Endothelial cell of umbilical vein (primary cell): ENCODE results near the gene NKX1-2. TPM values are rescaled to one million over a fixed set of nuclear protein-coding genes. Genes with fewer than 3 reads are reported as not detected.

Experiments
- BruUV-seq: library from RNA; stranded (reverse); fragments of 400-500 nt; replicated peaks from 2 replicates; lab custom pipeline; 2021; lab: Mats Ljungman, UMichigan
- CTCF ChIA-PET: fragments of 300-600, 350-600 bp; sonication (Branson Sonifier 250); formaldehyde crosslinking; loops from one replicate; lab custom pipeline; 2021; ENCODE audit warnings: antibody characterized with exemption, inconsistent platforms; lab: Charles Lee
- POLR2A ChIA-PET: fragments of 300-600, 350-600 bp; sonication (Branson Sonifier 250); formaldehyde crosslinking; loops from one replicate; lab custom pipeline; 2021; ENCODE audit warnings: antibody characterized with exemption, inconsistent platforms; lab: Charles Lee
- DNase-seq: peaks from one replicate; pipeline ENCODE4 v3.0.0-alpha.2; 2011; ENCODE audit warnings: low read depth, low spot score
- FAIRE-seq: peaks from 2 replicates; lab custom pipeline; 2011; peaks lifted over from hg19 to GRCh38; lab: Jason Lieb, UNC
- H2AFZ ChIP-seq: 2 replicates; pipeline ENCODE4 v1.6.0; 2012; ENCODE audit warnings: low read depth, low read length, control low read depth, inconsistent platforms
- H3K27ac ChIP-seq: 2 replicates; pipeline ENCODE4 v1.5.1; 2011; ENCODE audit warnings: low read depth, mild to moderate bottlenecking, control low read depth, low read length, moderate library complexity; ENCODE audit not compliant: insufficient read depth
- H3K27me3 ChIP-seq, 2 experiments: 2 replicates each; pipeline versions ENCODE4 v1.6.0 to v1.6.1; 2011; ENCODE audit warnings: low read length in 2 of 2, mixed read lengths in 1 of 2; ENCODE audit not compliant: control insufficient read depth in 2 of 2, insufficient read depth in 2 of 2
- H3K36me3 ChIP-seq, 2 experiments: 2 replicates in 1 of 2; 3 replicates in 1 of 2; pipeline ENCODE4 v1.5.1; 2011; ENCODE audit warnings: low read length in 2 of 2, mild to moderate bottlenecking in 1 of 2, moderate library complexity in 1 of 2; ENCODE audit not compliant: control insufficient read depth in 2 of 2, insufficient read depth in 2 of 2; ENCODE audit errors: extremely low read depth in 1 of 2
- H3K4me1 ChIP-seq: 3 replicates; pipeline ENCODE4 v1.5.1; 2011; ENCODE audit warnings: mild to moderate bottlenecking, low read length; ENCODE audit not compliant: control insufficient read depth, insufficient read depth; ENCODE audit errors: extremely low read depth
- H3K4me2 ChIP-seq: 2 replicates; pipeline ENCODE4 v1.6.1; 2011; ENCODE audit warnings: low read length, control low read depth, mixed read lengths; ENCODE audit not compliant: insufficient read depth
- H3K4me3 ChIP-seq, 3 experiments: fragments of 200-600 bp in 1 of 3; sonication (generic), shearing (Covaris generic) in 1 of 3; replicated peaks in 1 of 3; 2 replicates each; pipeline ENCODE4 v1.5.1; 2011 to 2016; ENCODE audit warnings: control low read depth in 3 of 3, low read length in 3 of 3, mild to moderate bottlenecking in 2 of 3, inconsistent platforms in 1 of 3, low read depth in 1 of 3, moderate library complexity in 1 of 3; ENCODE audit not compliant: insufficient read depth in 1 of 3
- H3K79me2 ChIP-seq: 2 replicates; pipeline ENCODE4 v1.6.0; 2012; ENCODE audit warnings: low read length, inconsistent platforms; ENCODE audit not compliant: control insufficient read depth, insufficient read depth
- H3K9ac ChIP-seq: replicated peaks from 2 replicates; pipeline ENCODE3; 2011; ENCODE audit warnings: low read length, control low read depth; ENCODE audit not compliant: insufficient read depth; ENCODE audit errors: extremely low read depth
- H3K9me1 ChIP-seq: replicated peaks from 3 replicates; pipeline ENCODE4 v1.6.0; 2011; ENCODE audit warnings: mild to moderate bottlenecking, low read length; ENCODE audit not compliant: control insufficient read depth, insufficient read depth; ENCODE audit errors: extremely low read depth
- H3K9me3 ChIP-seq: replicated peaks from 2 replicates; pipeline ENCODE4 v1.5.1; 2012; ENCODE audit warnings: low read length, inconsistent platforms; ENCODE audit not compliant: control insufficient read depth, insufficient read depth
- H4K20me1 ChIP-seq: replicated peaks from 2 replicates; pipeline ENCODE3; 2011; ENCODE audit warnings: mild to moderate bottlenecking, low read length; ENCODE audit not compliant: control insufficient read depth, insufficient read depth; ENCODE audit errors: extremely low read depth
- EZH2 ChIP-seq: IDR thresholded peaks from 2 replicates; pipeline ENCODE4 v1.6.1; 2012; ENCODE audit warnings: borderline replicate concordance, low read depth, mild to moderate bottlenecking, moderate library complexity, low read length, inconsistent platforms; ENCODE audit not compliant: severe bottlenecking
- FOS ChIP-seq: IDR thresholded peaks from 2 replicates; pipeline ENCODE4 v1.6.1; 2011; ENCODE audit warnings: mild to moderate bottlenecking, low read length, moderate library complexity, borderline replicate concordance; ENCODE audit not compliant: insufficient read depth
- GATA2 ChIP-seq: IDR thresholded peaks from 2 replicates; pipeline ENCODE4 v1.7.0; 2011; ENCODE audit warnings: low read depth, mild to moderate bottlenecking, moderate library complexity, mixed read lengths, low read length; ENCODE audit not compliant: insufficient read length, insufficient read depth
- JUN ChIP-seq: IDR thresholded peaks from 2 replicates; pipeline ENCODE4 v1.6.1; 2011; ENCODE audit warnings: borderline replicate concordance, low read depth; ENCODE audit not compliant: insufficient read length, insufficient read depth
- MYC ChIP-seq: IDR thresholded peaks from one replicate; pipeline ENCODE4 v1.6.1; 2011; ENCODE audit warnings: mild to moderate bottlenecking, low read depth, low read length
- POLR2A ChIP-seq: IDR thresholded peaks from 2 replicates; pipeline ENCODE4 v1.6.1; 2012; ENCODE audit warnings: low read depth, mild to moderate bottlenecking, control low read depth, low read length
- POLR2AphosphoS5 ChIP-seq: IDR thresholded peaks from 2 replicates; pipeline ENCODE4 v1.6.1; 2012; ENCODE audit warnings: low read depth, mild to moderate bottlenecking, control low read depth, low read length, moderate library complexity; ENCODE audit not compliant: insufficient read depth
- dilution Hi-C: fragments of 300-500 bp; cut with MboI; formaldehyde crosslinking; loops from one replicate; pipeline ENCODE4 v1.15.0; 2019; ENCODE audit warnings: low sequenced_read_pairs; ENCODE audit not compliant: extremely low pct_ligation_motif_present
- intact Hi-C: fragments of 100-400 bp; cut with micrococcal nuclease; formaldehyde crosslinking; loops from one replicate; pipeline ENCODE4 v1.10.0; 2022
- polyA plus RNA-seq, 4 experiments: library from polyadenylated mRNA; depleted of rRNA in 3 of 4; stranded (reverse) in 3 of 4; unstranded in 1 of 4; fragments of >200 nt; gene quantifications; 2 replicates each; pipeline versions ENCODE4 v1.2.1 to v1.2.3, GENCODE V29; 2011 to 2012; ENCODE audit warnings: missing spikeins in 1 of 4
- total RNA-seq: library from RNA; stranded (reverse); gene quantifications from 2 replicates; pipeline ENCODE4 v1.2.3, GENCODE V29; 2021
- TF ChIP-seq, protein P1 (sequence below), 2 donors: IDR thresholded peaks; 1 replicate in 1 of 2; 2 replicates in 1 of 2; pipeline ENCODE4 v1.5.1; 2011; ENCODE audit warnings: low read length in 2 of 2, mild to moderate bottlenecking in 2 of 2, moderate library complexity in 2 of 2, control low read depth in 1 of 2, inconsistent platforms in 1 of 2, low read depth in 1 of 2; ENCODE audit not compliant: insufficient read depth in 1 of 2; ENCODE audit errors: extremely low read depth in 1 of 2
- TF ChIP-seq, protein P2 (sequence below): IDR thresholded peaks from 2 replicates; pipeline ENCODE4 v1.6.1; 2011; ENCODE audit not compliant: insufficient read depth, insufficient read length

The NKX1-2 gene
- total and polyA plus RNA-seq, 2 donors (not counting 3 experiments of a cell fraction or from before 2014, with no cell fraction given), result not detected

DNA sequence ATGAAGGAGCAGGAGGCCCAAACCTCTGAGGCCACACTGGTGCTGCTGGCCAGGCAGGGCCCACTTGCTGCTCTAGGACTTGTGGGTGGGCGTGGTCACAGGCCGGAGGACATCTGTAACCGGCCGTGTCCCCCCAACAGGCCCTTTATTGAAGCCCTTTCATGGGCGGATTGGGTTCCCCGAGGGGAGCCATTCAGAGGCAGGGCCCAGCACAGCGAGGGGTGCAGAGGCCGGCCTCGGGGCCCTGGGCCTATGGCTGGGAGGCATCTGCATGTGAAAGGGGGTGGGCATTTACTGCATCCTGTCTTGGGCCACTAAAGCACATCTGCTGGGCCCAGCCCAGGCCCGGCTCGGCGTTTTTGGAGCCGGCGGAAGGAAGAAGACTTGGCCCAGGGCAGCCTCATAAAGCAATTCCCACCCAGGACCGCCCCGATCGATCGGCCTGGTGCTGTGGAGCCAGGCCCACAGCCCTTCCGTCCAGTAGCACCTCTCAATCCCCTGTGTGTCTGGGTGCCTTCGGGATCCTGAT, 20.2 kb upstream of the NKX1-2 start:
- POLR2A ChIA-PET, result no interaction called here
- no peaks in the 10 kb centered on the region for H3K27me3 ChIP-seq
- H3K4me2 ChIP-seq, result no peak overlapping the region
- H2AFZ ChIP-seq, result no peak overlapping the region
- H3K9me1 ChIP-seq, result no peaks in the 10 kb centered on the region
- TF ChIP-seq JUN (no peak), EZH2 (no peak), MYC (no peak), GATA2 (no peak), POLR2A (no peak), FOS (no peak), POLR2AphosphoS5 (no peak)
- TF ChIP-seq, protein P1, sequence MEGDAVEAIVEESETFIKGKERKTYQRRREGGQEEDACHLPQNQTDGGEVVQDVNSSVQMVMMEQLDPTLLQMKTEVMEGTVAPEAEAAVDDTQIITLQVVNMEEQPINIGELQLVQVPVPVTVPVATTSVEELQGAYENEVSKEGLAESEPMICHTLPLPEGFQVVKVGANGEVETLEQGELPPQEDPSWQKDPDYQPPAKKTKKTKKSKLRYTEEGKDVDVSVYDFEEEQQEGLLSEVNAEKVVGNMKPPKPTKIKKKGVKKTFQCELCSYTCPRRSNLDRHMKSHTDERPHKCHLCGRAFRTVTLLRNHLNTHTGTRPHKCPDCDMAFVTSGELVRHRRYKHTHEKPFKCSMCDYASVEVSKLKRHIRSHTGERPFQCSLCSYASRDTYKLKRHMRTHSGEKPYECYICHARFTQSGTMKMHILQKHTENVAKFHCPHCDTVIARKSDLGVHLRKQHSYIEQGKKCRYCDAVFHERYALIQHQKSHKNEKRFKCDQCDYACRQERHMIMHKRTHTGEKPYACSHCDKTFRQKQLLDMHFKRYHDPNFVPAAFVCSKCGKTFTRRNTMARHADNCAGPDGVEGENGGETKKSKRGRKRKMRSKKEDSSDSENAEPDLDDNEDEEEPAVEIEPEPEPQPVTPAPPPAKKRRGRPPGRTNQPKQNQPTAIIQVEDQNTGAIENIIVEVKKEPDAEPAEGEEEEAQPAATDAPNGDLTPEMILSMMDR (IDR thresholded peaks at IDR 0.05; ENCODE audit: extremely low read depth in 1 of 2, insufficient read depth in 1 of 2, low read depth in 1 of 2, low read length in 2 of 2), result no peak
- TF ChIP-seq, protein P2, sequence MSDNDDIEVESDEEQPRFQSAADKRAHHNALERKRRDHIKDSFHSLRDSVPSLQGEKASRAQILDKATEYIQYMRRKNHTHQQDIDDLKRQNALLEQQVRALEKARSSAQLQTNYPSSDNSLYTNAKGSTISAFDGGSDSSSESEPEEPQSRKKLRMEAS, result no peak
- no peak overlapping the region for H3K4me3 ChIP-seq
- dilution Hi-C loops (no loop called here), intact Hi-C loops (no loop called here)
- FAIRE-seq, result no peak
- no peak overlapping the region for H3K27ac ChIP-seq
- CTCF ChIA-PET, result no interaction called here
- no peaks in the 10 kb centered on the region for H3K9me3 ChIP-seq
- H3K9ac ChIP-seq, result no peak overlapping the region
- H4K20me1 ChIP-seq, result no peaks in the 10 kb centered on the region
- no TSS peak for BruUV-seq
- no peaks in the 10 kb centered on the region for H3K4me1 ChIP-seq
- H3K36me3 ChIP-seq, result no peaks in the 10 kb centered on the region
- DNase-seq, result no peak
- H3K79me2 ChIP-seq, result no peaks in the 10 kb centered on the region
